ENCODE measurements around the gene LMAN1L.

LMAN1L gene

DNA sequence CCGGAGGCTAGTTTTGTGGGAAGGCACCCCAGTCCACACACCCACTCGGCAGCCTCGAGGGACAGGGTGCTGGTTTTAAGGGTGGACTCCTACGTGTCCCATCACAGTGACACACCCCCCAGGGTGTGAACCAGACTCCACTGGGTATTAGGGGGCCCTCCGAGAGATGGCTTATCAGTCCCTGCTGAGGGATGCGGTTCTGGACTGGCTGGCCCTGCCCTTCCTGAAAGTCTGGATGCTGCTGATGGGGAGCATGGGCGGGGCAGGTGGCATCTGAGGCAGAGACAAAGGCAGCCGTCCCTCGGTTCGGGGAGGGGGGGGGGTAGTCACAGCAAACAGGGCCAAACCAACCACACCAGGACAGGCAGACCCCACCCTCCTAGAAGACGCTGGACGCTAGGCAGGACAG lies 31.3 kb downstream of the LMAN1L start:
- H3K27me3 ChIP-seq (ENCODE audit: insufficient read depth, low read length), result no peaks in the 10 kb centered on the region
- peaks cover 33% of the 10 kb centered on the region; the same call in 1 of the 2 replicates for H3K36me3 ChIP-seq (ENCODE audit: insufficient read depth, low read length)
- H3K27ac ChIP-seq (ENCODE audit: low read depth, low read length, poor library complexity, severe bottlenecking), result peak overlapping the region; percentile 67
- H3K4me2 ChIP-seq (ENCODE audit: low read length), result peak overlapping the region; percentile 73
- no peak overlapping the region for H2AFZ ChIP-seq (ENCODE audit: low read length)
- H3K4me1 ChIP-seq (ENCODE audit: insufficient read depth, low read length, severe bottlenecking), result peaks cover 51% of the 10 kb centered on the region
- TF ChIP-seq, protein P1, sequence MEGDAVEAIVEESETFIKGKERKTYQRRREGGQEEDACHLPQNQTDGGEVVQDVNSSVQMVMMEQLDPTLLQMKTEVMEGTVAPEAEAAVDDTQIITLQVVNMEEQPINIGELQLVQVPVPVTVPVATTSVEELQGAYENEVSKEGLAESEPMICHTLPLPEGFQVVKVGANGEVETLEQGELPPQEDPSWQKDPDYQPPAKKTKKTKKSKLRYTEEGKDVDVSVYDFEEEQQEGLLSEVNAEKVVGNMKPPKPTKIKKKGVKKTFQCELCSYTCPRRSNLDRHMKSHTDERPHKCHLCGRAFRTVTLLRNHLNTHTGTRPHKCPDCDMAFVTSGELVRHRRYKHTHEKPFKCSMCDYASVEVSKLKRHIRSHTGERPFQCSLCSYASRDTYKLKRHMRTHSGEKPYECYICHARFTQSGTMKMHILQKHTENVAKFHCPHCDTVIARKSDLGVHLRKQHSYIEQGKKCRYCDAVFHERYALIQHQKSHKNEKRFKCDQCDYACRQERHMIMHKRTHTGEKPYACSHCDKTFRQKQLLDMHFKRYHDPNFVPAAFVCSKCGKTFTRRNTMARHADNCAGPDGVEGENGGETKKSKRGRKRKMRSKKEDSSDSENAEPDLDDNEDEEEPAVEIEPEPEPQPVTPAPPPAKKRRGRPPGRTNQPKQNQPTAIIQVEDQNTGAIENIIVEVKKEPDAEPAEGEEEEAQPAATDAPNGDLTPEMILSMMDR (IDR thresholded peaks at IDR 0.05; ENCODE audit: low read length), result no peak
- no peak for TF ChIP-seq EZH2 (IDR thresholded peaks at IDR 0.05; ENCODE audit: borderline replicate concordance, low read length)
- peak overlapping the region; percentile 65 for H3K9ac ChIP-seq (ENCODE audit: low read length)
- H3K9me3 ChIP-seq (ENCODE audit: low read length), result no peaks in the 10 kb centered on the region
- no peaks in the 10 kb centered on the region for H3K79me2 ChIP-seq (ENCODE audit: insufficient read depth, low read length)
- H3K4me3 ChIP-seq (ENCODE audit: low read depth, low read length, poor library complexity, severe bottlenecking), result peak overlapping the region; percentile 78
- H4K20me1 ChIP-seq (ENCODE audit: insufficient read depth, low read length), result no peaks in the 10 kb centered on the region
- no peaks in the 10 kb centered on the region for H3K9me2 ChIP-seq (ENCODE audit: low read depth, low read length)
- no peaks in the 10 kb centered on the region for H3F3A ChIP-seq (ENCODE audit: insufficient read depth, low read length)

GRCh38 chr15:74844319-74845207 lies 31.9 kb downstream of the LMAN1L start:
- Histone ChIP-seq H3F3A (ENCODE audit: insufficient read depth, low read length) (no peaks in the 10 kb centered on the region), H3K9ac (ENCODE audit: low read length) (peak overlapping the region; percentile 5; the same call in 1 of the 2 replicates), H3K9me2 (ENCODE audit: low read depth, low read length) (no peaks in the 10 kb centered on the region), H3K4me3 (ENCODE audit: low read depth, low read length, poor library complexity, severe bottlenecking) (no peak overlapping the region), H3K4me1 (ENCODE audit: insufficient read depth, low read length, severe bottlenecking) (peaks cover 51% of the 10 kb centered on the region), H3K4me2 (ENCODE audit: low read length) (no peak overlapping the region; the same call in 1 of the 2 replicates), H3K27ac (ENCODE audit: low read depth, low read length, poor library complexity, severe bottlenecking) (peak overlapping the region; percentile 67), H2AFZ (ENCODE audit: low read length) (no peak overlapping the region), H3K79me2 (ENCODE audit: insufficient read depth, low read length) (no peaks in the 10 kb centered on the region), H3K27me3 (ENCODE audit: insufficient read depth, low read length) (no peaks in the 10 kb centered on the region), H4K20me1 (ENCODE audit: insufficient read depth, low read length) (no peaks in the 10 kb centered on the region), H3K9me3 (ENCODE audit: low read length) (no peaks in the 10 kb centered on the region), H3K36me3 (ENCODE audit: insufficient read depth, low read length) (peaks cover 33% of the 10 kb centered on the region)
- TF ChIP-seq EZH2 (IDR thresholded peaks at IDR 0.05; ENCODE audit: borderline replicate concordance, low read length), result no peak
- TF ChIP-seq, protein P1 (IDR thresholded peaks at IDR 0.05; ENCODE audit: low read length), result peak; percentile 37; the same call in 1 of the 2 replicates

DNA sequence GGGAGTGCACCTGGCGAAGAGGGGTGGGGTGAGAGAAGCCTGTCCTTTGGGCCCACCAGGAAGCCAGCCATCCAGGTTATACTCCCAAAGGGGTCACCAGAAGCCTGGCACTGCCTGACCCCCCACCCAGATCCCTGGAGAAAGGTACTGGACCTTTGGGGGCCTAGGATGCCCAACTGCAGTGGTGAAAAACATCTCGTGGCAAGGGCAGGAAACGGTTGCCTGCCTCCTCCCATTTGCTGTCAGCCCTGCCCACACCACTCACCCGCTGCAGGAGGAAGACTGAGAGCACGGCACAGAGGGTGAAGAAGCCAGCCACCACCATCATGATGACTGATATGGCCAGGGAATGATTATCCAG lies 32.6 kb downstream of the LMAN1L start:
- H3K4me1 ChIP-seq (ENCODE audit: insufficient read depth, low read length, severe bottlenecking), result peaks cover 47% of the 10 kb centered on the region

More for the DNA sequence above, 32.6 kb downstream of the LMAN1L start:
- H3K27ac ChIP-seq (ENCODE audit: low read depth, low read length, poor library complexity, severe bottlenecking), result peak overlapping the region; percentile 67
- TF ChIP-seq, protein P1 (IDR thresholded peaks at IDR 0.05; ENCODE audit: low read length), result no peak
- TF ChIP-seq EZH2 (IDR thresholded peaks at IDR 0.05; ENCODE audit: borderline replicate concordance, low read length), result no peak
- no peak overlapping the region for H3K4me3 ChIP-seq (ENCODE audit: low read depth, low read length, poor library complexity, severe bottlenecking)
- no peak overlapping the region for H2AFZ ChIP-seq (ENCODE audit: low read length)
- H3K79me2 ChIP-seq (ENCODE audit: insufficient read depth, low read length), result no peaks in the 10 kb centered on the region
- no peaks in the 10 kb centered on the region for H3K27me3 ChIP-seq (ENCODE audit: insufficient read depth, low read length)
- H3K4me2 ChIP-seq (ENCODE audit: low read length), result no peak overlapping the region
- no peaks in the 10 kb centered on the region for H3F3A ChIP-seq (ENCODE audit: insufficient read depth, low read length)
- H3K36me3 ChIP-seq (ENCODE audit: insufficient read depth, low read length), result peaks cover 38% of the 10 kb centered on the region
- H3K9me2 ChIP-seq (ENCODE audit: low read depth, low read length), result no peaks in the 10 kb centered on the region
- H3K9me3 ChIP-seq (ENCODE audit: low read length), result no peaks in the 10 kb centered on the region
- no peaks in the 10 kb centered on the region for H4K20me1 ChIP-seq (ENCODE audit: insufficient read depth, low read length)
- no peak overlapping the region; the same call in 1 of the 2 replicates for H3K9ac ChIP-seq (ENCODE audit: low read length)
